ENCODE measurements around the gene NCAN.

DNA sequence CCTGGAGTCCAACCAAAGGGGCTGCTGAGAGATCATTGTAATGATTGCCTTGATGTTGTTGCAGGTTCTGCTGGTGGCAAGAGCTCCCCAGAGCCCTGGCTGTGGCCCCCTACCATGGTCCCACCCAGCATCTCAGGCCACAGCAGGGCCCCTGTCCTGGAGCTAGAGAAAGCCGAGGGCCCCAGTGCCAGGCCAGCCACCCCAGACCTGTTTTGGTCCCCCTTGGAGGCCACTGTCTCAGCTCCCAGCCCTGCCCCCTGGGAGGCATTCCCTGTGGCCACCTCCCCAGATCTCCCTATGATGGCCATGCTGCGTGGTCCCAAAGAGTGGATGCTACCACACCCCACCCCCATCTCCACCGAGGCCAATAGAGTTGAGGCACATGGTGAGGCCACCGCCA is 15.5 kb downstream of the NCAN start:
- TF ChIP-seq, protein P1, sequence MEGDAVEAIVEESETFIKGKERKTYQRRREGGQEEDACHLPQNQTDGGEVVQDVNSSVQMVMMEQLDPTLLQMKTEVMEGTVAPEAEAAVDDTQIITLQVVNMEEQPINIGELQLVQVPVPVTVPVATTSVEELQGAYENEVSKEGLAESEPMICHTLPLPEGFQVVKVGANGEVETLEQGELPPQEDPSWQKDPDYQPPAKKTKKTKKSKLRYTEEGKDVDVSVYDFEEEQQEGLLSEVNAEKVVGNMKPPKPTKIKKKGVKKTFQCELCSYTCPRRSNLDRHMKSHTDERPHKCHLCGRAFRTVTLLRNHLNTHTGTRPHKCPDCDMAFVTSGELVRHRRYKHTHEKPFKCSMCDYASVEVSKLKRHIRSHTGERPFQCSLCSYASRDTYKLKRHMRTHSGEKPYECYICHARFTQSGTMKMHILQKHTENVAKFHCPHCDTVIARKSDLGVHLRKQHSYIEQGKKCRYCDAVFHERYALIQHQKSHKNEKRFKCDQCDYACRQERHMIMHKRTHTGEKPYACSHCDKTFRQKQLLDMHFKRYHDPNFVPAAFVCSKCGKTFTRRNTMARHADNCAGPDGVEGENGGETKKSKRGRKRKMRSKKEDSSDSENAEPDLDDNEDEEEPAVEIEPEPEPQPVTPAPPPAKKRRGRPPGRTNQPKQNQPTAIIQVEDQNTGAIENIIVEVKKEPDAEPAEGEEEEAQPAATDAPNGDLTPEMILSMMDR (conservative IDR thresholded peaks at IDR 0.05; ENCODE audit: low read depth, low read length) = no peak
- TF ChIP-seq POLR2A (IDR thresholded peaks at IDR 0.05; ENCODE audit: low read depth, low read length) = no peak
- no peak for TF ChIP-seq RAD21 (IDR thresholded peaks at IDR 0.05; ENCODE audit: low read length)
- no peak for TF ChIP-seq SMC3 (IDR thresholded peaks at IDR 0.05; ENCODE audit: low read depth, low read length)
- no peak for TF ChIP-seq MAZ (IDR thresholded peaks at IDR 0.05; ENCODE audit: borderline replicate concordance, low read depth, low read length)
- no peak for TF ChIP-seq RFX5 (IDR thresholded peaks at IDR 0.05; ENCODE audit: low read depth, low read length)
